ENCODE results near the gene PLCB1.

GRCh38 chr20:8342391-8342790, 210.3 kb downstream of the PLCB1 start:
- TF ChIP-seq CTCF (IDR thresholded peaks at IDR 0.05; ENCODE audit: low read depth, low read length) (no peak), POLR2A (IDR thresholded peaks at IDR 0.05; ENCODE audit: extremely low read depth, insufficient read length) (no peak)
- TF ChIP-seq, protein P1, sequence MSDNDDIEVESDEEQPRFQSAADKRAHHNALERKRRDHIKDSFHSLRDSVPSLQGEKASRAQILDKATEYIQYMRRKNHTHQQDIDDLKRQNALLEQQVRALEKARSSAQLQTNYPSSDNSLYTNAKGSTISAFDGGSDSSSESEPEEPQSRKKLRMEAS (IDR thresholded peaks at IDR 0.05; ENCODE audit: low read depth, low read length), result no peak
